Mesendoderm (in vitro differentiated cells): ENCODE results near the gene ALOX15. TPM values are rescaled to one million over a fixed set of nuclear protein-coding genes. Genes with fewer than 3 reads are reported as not detected.
"Not testable (repeated sequence)": the region's sequence is repeated elsewhere in the genome, so short reads cannot be mapped to it uniquely, and the experiment has no call there.

Source experiments
- DNase-seq: peaks from one replicate; pipeline ENCODE4 v3.0.0; 2013
- H2AK5ac ChIP-seq: 2 replicates; pipeline ENCODE4 v1.6.1; 2013; ENCODE audit warnings: low read length, inconsistent platforms
- H2BK120ac ChIP-seq: 2 replicates; pipeline ENCODE4 v1.6.1; 2013; ENCODE audit warnings: low read depth, mild to moderate bottlenecking, low read length, moderate library complexity, mixed read lengths
- H2BK15ac ChIP-seq: replicated peaks from 2 replicates; pipeline ENCODE4 v1.6.1; 2013; ENCODE audit warnings: low read depth, mild to moderate bottlenecking, moderate library complexity
- H2BK5ac ChIP-seq: 2 replicates; pipeline ENCODE4 v1.6.1; 2013; ENCODE audit warnings: low read length, inconsistent platforms
- H3K18ac ChIP-seq: 2 replicates; pipeline ENCODE4 v1.6.1; 2013; ENCODE audit warnings: mild to moderate bottlenecking, low read length, mixed read lengths
- H3K23ac ChIP-seq: one replicate; pipeline ENCODE4 v1.6.1; 2013; ENCODE audit warnings: low read length
- H3K27ac ChIP-seq: 2 replicates; pipeline ENCODE4 v1.5.1; 2013; ENCODE audit warnings: low read depth, mild to moderate bottlenecking, inconsistent platforms, low read length, moderate library complexity
- H3K27me3 ChIP-seq: 2 replicates; pipeline ENCODE4 v1.6.1; 2013; ENCODE audit warnings: low read length, control low read depth, mild to moderate bottlenecking, inconsistent platforms; ENCODE audit not compliant: insufficient read depth, poor library complexity
- H3K36me3 ChIP-seq: 2 replicates; pipeline ENCODE4 v1.6.1; 2013; ENCODE audit warnings: low read length, inconsistent platforms; ENCODE audit not compliant: control insufficient read depth, insufficient read depth
- H3K4ac ChIP-seq: one replicate; pipeline ENCODE4 v1.6.1; 2013; ENCODE audit warnings: low read depth, mild to moderate bottlenecking, low read length, moderate library complexity
- H3K4me1 ChIP-seq: 2 replicates; pipeline ENCODE4 v1.6.1; 2013; ENCODE audit warnings: low read depth, low read length, inconsistent platforms; ENCODE audit not compliant: control insufficient read depth
- H3K4me2 ChIP-seq: 2 replicates; pipeline ENCODE4 v1.6.1; 2013; ENCODE audit warnings: low read length
- H3K4me3 ChIP-seq: 2 replicates; pipeline ENCODE4 v1.5.1; 2013; ENCODE audit warnings: mild to moderate bottlenecking, low read length
- H3K56ac ChIP-seq: one replicate; pipeline ENCODE4 v1.6.1; 2013; ENCODE audit warnings: low read length
- H3K79me1 ChIP-seq: 2 replicates; pipeline ENCODE4 v1.6.1; 2013; ENCODE audit warnings: low read length, inconsistent platforms
- H3K79me2 ChIP-seq: 2 replicates; pipeline ENCODE4 v1.6.1; 2013; ENCODE audit warnings: mild to moderate bottlenecking, low read length; ENCODE audit not compliant: control insufficient read depth, insufficient read depth
- H3K9ac ChIP-seq: 2 replicates; pipeline ENCODE4 v1.6.1; 2013; ENCODE audit warnings: low read length, inconsistent platforms
- H4K5ac ChIP-seq: one replicate; pipeline ENCODE4 v1.6.1; 2013; ENCODE audit warnings: low read length
- H4K8ac ChIP-seq: one replicate; pipeline ENCODE4 v1.6.1; 2013; ENCODE audit warnings: low read depth, mild to moderate bottlenecking, control low read depth, low read length, moderate library complexity
- WGBS: extraction: QIAGEN DNeasy Blood & Tissue Kit; methylation state at CpG from one replicate; pipeline ENCODE4 v1.1.7; 2013; ENCODE audit warnings: low lambda C conversion rate, missing lambda C conversion rate; ENCODE audit not compliant: insufficient coverage; ENCODE audit errors: extremely low coverage; 5-methylcytosine and 5-hydroxymethylcytosine counted together
- polyA plus RNA-seq, 2 experiments: library from polyadenylated mRNA; stranded (reverse); fragments of 200-250 nt; gene quantifications; one replicate each; pipeline ENCODE4 v1.2.3, GENCODE V29; 2013

Gene ALOX15, protein sequence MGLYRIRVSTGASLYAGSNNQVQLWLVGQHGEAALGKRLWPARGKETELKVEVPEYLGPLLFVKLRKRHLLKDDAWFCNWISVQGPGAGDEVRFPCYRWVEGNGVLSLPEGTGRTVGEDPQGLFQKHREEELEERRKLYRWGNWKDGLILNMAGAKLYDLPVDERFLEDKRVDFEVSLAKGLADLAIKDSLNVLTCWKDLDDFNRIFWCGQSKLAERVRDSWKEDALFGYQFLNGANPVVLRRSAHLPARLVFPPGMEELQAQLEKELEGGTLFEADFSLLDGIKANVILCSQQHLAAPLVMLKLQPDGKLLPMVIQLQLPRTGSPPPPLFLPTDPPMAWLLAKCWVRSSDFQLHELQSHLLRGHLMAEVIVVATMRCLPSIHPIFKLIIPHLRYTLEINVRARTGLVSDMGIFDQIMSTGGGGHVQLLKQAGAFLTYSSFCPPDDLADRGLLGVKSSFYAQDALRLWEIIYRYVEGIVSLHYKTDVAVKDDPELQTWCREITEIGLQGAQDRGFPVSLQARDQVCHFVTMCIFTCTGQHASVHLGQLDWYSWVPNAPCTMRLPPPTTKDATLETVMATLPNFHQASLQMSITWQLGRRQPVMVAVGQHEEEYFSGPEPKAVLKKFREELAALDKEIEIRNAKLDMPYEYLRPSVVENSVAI
- polyA plus RNA-seq (2013, experiment 1 of 2): 0.17 TPM
- polyA plus RNA-seq (2013, experiment 2 of 2): 0.21 TPM

DNA sequence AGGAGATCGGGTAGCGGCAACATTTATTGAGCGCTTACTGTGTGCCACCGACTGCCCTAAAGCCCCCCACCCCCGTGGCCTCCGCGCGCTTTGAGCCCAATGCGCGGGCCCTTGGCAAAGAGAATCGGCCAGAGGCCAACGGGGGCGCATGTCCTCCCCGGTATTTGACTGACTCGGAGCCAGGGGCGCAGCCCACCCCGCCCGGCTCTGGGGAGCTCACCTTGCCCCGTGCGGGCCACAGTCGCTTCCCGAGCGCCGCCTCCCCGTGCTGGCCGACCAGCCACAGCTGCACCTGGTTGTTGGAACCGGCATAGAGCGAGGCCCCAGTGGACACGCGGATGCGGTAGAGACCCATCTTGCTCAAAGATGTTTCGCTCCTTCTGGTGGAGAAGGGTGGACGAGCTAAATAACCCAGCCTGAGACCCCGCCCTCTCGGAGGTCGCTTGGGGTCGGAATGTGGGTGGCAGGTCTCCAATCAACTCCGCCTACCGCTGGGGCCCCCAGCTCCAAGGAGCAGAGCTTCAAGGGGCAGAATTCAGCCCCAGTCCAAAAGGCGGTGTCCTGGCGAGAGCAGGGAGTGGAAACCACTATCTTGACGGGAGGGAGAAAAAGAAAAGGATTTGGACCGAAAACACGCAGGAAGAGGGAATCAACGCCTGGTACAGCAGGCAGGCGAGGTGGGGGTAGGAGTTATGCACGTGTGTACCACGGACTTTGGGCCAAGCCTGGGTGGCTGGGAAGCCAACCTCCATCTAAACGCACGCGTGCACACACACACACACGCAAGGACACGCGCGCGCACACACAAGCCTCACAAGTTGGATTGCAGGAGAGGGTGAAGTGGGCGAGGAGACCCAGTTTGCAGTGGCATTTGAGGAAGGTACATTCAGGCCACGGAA lies at the start of gene ALOX15:
Gene ALOX15 (minus strand): TSS at position 382 of the 899 bp plus-strand sequence. CDS start 27 bp downstream, at position 355.
- peak; percentile 26 for DNase-seq
- Histone ChIP-seq H2AK5ac (no peak within 1 kb of the TSS), H3K27me3 (peaks cover 27% of the 10 kb centered on the region), H3K4ac (no peak within 1 kb of the TSS), H2BK15ac (no peak within 1 kb of the TSS), H3K4me3 (no peak within 1 kb of the TSS), H3K4me1 (peaks cover 2% of the 10 kb centered on the region), H3K4me2 (no peak within 1 kb of the TSS), H2BK5ac (no peak within 1 kb of the TSS), H3K79me1 (no peaks in the 10 kb centered on the region), H3K56ac (no peak within 1 kb of the TSS), H4K5ac (no peak within 1 kb of the TSS), H3K18ac (no peak within 1 kb of the TSS), H2BK120ac (no peak within 1 kb of the TSS), H3K9ac (no peak within 1 kb of the TSS), H4K8ac (no peak within 1 kb of the TSS), H3K36me3 (no peaks in the 10 kb centered on the region), H3K79me2 (no peaks in the 10 kb centered on the region), H3K23ac (peak within 1 kb of the TSS; percentile 66), H3K27ac (no peak within 1 kb of the TSS)
- WGBS: no CpG with 5 or more reads among the region's 58 CpGs

DNA sequence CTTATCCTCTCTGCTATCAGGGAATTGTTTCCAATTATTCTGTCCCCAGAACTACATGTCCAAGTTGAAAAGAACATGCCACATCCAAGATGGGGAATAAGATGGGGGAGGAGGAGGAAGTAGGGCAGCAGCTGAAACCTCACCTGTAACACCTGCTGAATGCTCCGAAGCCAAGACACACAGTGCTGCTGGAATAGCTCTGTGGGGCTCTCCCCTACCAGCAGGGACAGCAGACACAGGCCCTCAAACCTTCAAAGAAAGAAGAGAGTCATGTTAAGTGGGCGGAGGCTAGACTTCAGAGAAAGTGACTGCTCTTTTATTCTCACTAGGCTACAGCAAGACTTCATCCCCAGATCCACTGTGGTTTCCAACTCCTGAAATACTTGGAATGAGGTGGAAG lies 49.3 kb upstream of the ALOX15 start:
- H3K18ac ChIP-seq: no peak overlapping the region
- H3K4ac ChIP-seq: no peak overlapping the region
- H3K9ac ChIP-seq: no peak overlapping the region
- H3K4me1 ChIP-seq: no peaks in the 10 kb centered on the region
- no peak overlapping the region for H3K23ac ChIP-seq
- no peak for DNase-seq
- H3K27me3 ChIP-seq: no peaks in the 10 kb centered on the region
- no peak overlapping the region for H3K4me2 ChIP-seq
- H2BK120ac ChIP-seq: no peak overlapping the region
- WGBS: no CpG with 5 or more reads among the region's 2 CpGs
- no peak overlapping the region for H3K27ac ChIP-seq
- peaks cover 10% of the 10 kb centered on the region for H3K36me3 ChIP-seq
- no peak overlapping the region for H2AK5ac ChIP-seq
- no peak overlapping the region for H4K5ac ChIP-seq
- peaks cover 17% of the 10 kb centered on the region for H3K79me1 ChIP-seq
- H2BK5ac ChIP-seq: no peak overlapping the region
- no peak overlapping the region for H3K4me3 ChIP-seq
- H4K8ac ChIP-seq: no peak overlapping the region
- no peak overlapping the region for H2BK15ac ChIP-seq
- peaks cover 55% of the 10 kb centered on the region for H3K79me2 ChIP-seq
- H3K56ac ChIP-seq: no peak overlapping the region

GRCh38 chr17:4689872-4690271 lies 48.4 kb upstream of the ALOX15 start:
- H3K23ac ChIP-seq, H4K8ac ChIP-seq, H3K36me3 ChIP-seq, H3K27me3 ChIP-seq, H3K4me1 ChIP-seq, H3K56ac ChIP-seq, H3K4me2 ChIP-seq, H3K4ac ChIP-seq, H2BK120ac ChIP-seq, H2BK5ac ChIP-seq, H2AK5ac ChIP-seq, H3K18ac ChIP-seq, H2BK15ac ChIP-seq, DNase-seq, H4K5ac ChIP-seq, H3K27ac ChIP-seq, H3K9ac ChIP-seq, H3K4me3 ChIP-seq: not testable (repeated sequence)
- Histone ChIP-seq H3K79me1 (peaks cover 22% of the 10 kb centered on the region), H3K79me2 (peaks cover 56% of the 10 kb centered on the region)
- no CpG with 5 or more reads among the region's 12 CpGs for WGBS

DNA sequence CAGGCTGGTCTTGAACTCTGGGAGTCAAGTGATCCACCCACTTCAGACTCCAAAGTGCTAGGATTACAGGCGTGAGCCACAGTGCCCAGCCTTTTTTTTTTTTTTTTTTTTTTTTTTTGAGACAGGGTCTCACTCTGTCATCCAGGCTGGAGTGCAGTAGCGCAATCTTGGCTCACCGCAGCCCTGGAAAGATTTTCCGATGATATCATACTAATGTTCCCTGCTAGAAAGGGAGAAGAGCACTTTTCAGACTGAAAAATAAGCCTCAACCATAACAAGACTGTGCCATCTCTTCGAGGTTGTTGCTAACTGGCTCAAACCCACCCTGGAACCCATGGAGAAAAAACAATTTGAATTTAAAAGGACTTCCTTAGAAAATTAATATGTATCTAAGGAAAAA lies 42.3 kb upstream of the ALOX15 start:
- Histone ChIP-seq H3K36me3 (peaks cover 13% of the 10 kb centered on the region), H3K79me1 (peaks cover 13% of the 10 kb centered on the region), H3K79me2 (peaks cover 18% of the 10 kb centered on the region)
- not testable (repeated sequence) for H3K4me3 ChIP-seq, H2BK120ac ChIP-seq, H2BK15ac ChIP-seq, H3K4me2 ChIP-seq, H4K5ac ChIP-seq, H3K23ac ChIP-seq, H2BK5ac ChIP-seq, H3K4ac ChIP-seq, H3K27ac ChIP-seq, H3K18ac ChIP-seq, H4K8ac ChIP-seq, H3K27me3 ChIP-seq, H3K4me1 ChIP-seq, DNase-seq, H3K56ac ChIP-seq, H3K9ac ChIP-seq, H2AK5ac ChIP-seq
- no CpG with 5 or more reads among the region's 5 CpGs for WGBS

- no peak overlapping the region for H3K23ac ChIP-seq
- H3K4me1 ChIP-seq: no peaks in the 10 kb centered on the region
- WGBS: no CpG with 5 or more reads among the region's 7 CpGs
- H4K8ac ChIP-seq: no peak overlapping the region
- no peak overlapping the region for H3K27ac ChIP-seq
- H2BK120ac ChIP-seq: no peak overlapping the region
- H3K56ac ChIP-seq: peak overlapping the region; percentile 17
- H3K18ac ChIP-seq: no peak overlapping the region
- no peak overlapping the region for H2AK5ac ChIP-seq
- no peak overlapping the region for H3K4me2 ChIP-seq
- no peak overlapping the region for H2BK15ac ChIP-seq
- H3K27me3 ChIP-seq: no peaks in the 10 kb centered on the region
- H3K79me2 ChIP-seq: no peaks in the 10 kb centered on the region
- H3K4me3 ChIP-seq: no peak overlapping the region
- peak; percentile 78 for DNase-seq
- no peak overlapping the region for H4K5ac ChIP-seq
- no peak overlapping the region for H2BK5ac ChIP-seq
- peak overlapping the region; percentile 13 for H3K9ac ChIP-seq
- H3K4ac ChIP-seq: no peak overlapping the region
- peaks cover 18% of the 10 kb centered on the region for H3K36me3 ChIP-seq
- peaks cover 2% of the 10 kb centered on the region for H3K79me1 ChIP-seq
Measured at GRCh38 chr17:4679658-4680057, 38.2 kb upstream of the ALOX15 start.
